HL-60 (cell line): ENCODE measurements around the gene TMED3.

Experiments used
- GABPA ChIP-seq: IDR thresholded peaks from 2 replicates; pipeline ENCODE4 v1.6.1; 2012; ENCODE audit warnings: low read depth
- POLR2AphosphoS5 ChIP-seq: IDR thresholded peaks from 2 replicates; pipeline ENCODE4 v1.6.1; 2012; ENCODE audit warnings: low read depth
- SPI1 ChIP-seq: IDR thresholded peaks from 2 replicates; pipeline ENCODE4 v1.6.1; 2012; ENCODE audit warnings: low read depth, mild to moderate bottlenecking, borderline replicate concordance
- TF ChIP-seq, protein P1 (sequence below): IDR thresholded peaks from one replicate; pipeline ENCODE4 v1.5.1; 2011; ENCODE audit warnings: low read length, control low read depth, inconsistent platforms; ENCODE audit not compliant: insufficient read depth
- TF ChIP-seq, protein P2 (sequence below): IDR thresholded peaks from 2 replicates; pipeline ENCODE4 v1.6.1; 2012; ENCODE audit warnings: low read depth; ENCODE audit not compliant: insufficient replicate concordance

DNA sequence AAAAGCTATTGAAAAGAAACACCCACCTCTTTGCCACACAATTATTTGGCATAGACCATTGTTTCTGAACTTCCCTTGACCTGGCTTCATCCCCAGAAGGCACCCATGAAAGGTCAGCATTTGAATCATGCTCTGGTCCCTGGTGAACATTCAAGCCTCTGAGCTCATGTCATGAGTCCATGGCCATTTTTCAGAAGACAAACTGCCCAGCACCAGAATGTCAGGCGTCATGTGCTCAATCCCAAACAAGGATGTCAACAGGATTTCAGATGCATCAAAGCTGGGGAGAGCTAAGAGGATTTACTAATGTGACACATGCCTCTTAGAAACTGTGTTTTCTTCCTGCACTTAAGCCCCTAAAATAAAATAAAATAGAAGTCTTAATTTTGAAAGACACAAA is 41.3 kb downstream of the TMED3 start:
- TF ChIP-seq POLR2AphosphoS5 (no peak), GABPA (no peak), SPI1 (no peak)
- TF ChIP-seq, protein P1, sequence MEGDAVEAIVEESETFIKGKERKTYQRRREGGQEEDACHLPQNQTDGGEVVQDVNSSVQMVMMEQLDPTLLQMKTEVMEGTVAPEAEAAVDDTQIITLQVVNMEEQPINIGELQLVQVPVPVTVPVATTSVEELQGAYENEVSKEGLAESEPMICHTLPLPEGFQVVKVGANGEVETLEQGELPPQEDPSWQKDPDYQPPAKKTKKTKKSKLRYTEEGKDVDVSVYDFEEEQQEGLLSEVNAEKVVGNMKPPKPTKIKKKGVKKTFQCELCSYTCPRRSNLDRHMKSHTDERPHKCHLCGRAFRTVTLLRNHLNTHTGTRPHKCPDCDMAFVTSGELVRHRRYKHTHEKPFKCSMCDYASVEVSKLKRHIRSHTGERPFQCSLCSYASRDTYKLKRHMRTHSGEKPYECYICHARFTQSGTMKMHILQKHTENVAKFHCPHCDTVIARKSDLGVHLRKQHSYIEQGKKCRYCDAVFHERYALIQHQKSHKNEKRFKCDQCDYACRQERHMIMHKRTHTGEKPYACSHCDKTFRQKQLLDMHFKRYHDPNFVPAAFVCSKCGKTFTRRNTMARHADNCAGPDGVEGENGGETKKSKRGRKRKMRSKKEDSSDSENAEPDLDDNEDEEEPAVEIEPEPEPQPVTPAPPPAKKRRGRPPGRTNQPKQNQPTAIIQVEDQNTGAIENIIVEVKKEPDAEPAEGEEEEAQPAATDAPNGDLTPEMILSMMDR, result no peak
- TF ChIP-seq, protein P2, sequence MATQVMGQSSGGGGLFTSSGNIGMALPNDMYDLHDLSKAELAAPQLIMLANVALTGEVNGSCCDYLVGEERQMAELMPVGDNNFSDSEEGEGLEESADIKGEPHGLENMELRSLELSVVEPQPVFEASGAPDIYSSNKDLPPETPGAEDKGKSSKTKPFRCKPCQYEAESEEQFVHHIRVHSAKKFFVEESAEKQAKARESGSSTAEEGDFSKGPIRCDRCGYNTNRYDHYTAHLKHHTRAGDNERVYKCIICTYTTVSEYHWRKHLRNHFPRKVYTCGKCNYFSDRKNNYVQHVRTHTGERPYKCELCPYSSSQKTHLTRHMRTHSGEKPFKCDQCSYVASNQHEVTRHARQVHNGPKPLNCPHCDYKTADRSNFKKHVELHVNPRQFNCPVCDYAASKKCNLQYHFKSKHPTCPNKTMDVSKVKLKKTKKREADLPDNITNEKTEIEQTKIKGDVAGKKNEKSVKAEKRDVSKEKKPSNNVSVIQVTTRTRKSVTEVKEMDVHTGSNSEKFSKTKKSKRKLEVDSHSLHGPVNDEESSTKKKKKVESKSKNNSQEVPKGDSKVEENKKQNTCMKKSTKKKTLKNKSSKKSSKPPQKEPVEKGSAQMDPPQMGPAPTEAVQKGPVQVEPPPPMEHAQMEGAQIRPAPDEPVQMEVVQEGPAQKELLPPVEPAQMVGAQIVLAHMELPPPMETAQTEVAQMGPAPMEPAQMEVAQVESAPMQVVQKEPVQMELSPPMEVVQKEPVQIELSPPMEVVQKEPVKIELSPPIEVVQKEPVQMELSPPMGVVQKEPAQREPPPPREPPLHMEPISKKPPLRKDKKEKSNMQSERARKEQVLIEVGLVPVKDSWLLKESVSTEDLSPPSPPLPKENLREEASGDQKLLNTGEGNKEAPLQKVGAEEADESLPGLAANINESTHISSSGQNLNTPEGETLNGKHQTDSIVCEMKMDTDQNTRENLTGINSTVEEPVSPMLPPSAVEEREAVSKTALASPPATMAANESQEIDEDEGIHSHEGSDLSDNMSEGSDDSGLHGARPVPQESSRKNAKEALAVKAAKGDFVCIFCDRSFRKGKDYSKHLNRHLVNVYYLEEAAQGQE, result no peak
